ENCODE results near the gene RASSF7. TPM values are rescaled to one million over a fixed set of nuclear protein-coding genes. Genes with fewer than 3 reads are reported as not detected.
"Not testable (repeated sequence)": the region's sequence is repeated elsewhere in the genome, so short reads cannot be mapped to it uniquely, and the experiment has no call there.

The RASSF7 gene
- total and polyA plus RNA-seq, 4 donors = 5.6 to 9.9 (median 8.5) TPM

DNA sequence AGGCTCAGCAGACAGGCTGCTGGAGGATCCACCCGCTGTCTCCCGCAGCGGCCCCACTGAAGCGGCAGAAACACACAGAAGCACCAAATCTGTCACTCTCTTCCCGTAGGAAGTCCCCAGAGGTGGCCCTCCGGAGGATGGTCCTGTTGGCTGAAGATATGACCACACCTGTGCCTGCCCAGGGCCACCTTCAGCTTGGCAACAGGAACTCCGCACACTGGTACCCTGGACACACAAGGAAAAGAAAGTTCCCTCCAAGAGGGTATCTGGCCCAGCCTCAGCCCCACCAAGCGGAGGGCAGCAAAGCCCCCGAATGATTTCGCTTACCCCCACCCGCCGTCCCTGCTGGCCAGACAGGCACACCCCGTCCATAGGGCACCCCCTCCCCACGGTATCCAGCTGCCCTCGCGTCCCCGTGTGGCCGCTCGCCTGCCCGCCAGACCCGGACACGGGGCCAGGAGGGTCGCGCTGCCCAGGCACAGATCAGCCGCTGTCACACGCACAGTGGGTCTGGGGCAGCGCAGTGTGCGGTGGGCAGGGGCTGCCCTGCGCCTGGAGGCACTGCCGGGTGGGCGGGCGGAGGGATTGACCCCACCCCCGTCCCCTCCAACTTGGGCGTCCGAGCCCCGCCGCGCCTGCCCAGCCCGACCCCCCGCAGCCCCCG, 7.0 kb downstream of the RASSF7 start:
- 24 to 28% methylated on average over 34 to 41 of the region's 41 CpGs for WGBS, 2 donors
- Histone ChIP-seq H3K36me3 (ENCODE audit: control insufficient read depth in 1 of 2, insufficient read depth in 2 of 2, low read length in 1 of 2) (no peaks in the 10 kb centered on the region), H3K27ac (ENCODE audit: low read depth in 1 of 2, low read length in 2 of 2) (no peak overlapping the region), H3K4me1 (ENCODE audit: control insufficient read depth in 1 of 2, insufficient read depth in 2 of 2, low read length in 2 of 2) (no peaks in the 10 kb centered on the region), H3K27me3 (ENCODE audit: control insufficient read depth in 1 of 2, insufficient read depth in 2 of 2, low read length in 1 of 2) (no peaks in the 10 kb centered on the region), H3K9me3 (ENCODE audit: control insufficient read depth, low read length) (no peaks in the 10 kb centered on the region), H3K4me3 (ENCODE audit: low read length in 2 of 2) (peak overlapping the region; percentile 35 to 70)
- intact Hi-C loops (cut with DNase I) = no loop called here
- ATAC-seq (ENCODE audit: low FRiP score) (peak; percentile 20), DNase-seq (no peak)

DNA sequence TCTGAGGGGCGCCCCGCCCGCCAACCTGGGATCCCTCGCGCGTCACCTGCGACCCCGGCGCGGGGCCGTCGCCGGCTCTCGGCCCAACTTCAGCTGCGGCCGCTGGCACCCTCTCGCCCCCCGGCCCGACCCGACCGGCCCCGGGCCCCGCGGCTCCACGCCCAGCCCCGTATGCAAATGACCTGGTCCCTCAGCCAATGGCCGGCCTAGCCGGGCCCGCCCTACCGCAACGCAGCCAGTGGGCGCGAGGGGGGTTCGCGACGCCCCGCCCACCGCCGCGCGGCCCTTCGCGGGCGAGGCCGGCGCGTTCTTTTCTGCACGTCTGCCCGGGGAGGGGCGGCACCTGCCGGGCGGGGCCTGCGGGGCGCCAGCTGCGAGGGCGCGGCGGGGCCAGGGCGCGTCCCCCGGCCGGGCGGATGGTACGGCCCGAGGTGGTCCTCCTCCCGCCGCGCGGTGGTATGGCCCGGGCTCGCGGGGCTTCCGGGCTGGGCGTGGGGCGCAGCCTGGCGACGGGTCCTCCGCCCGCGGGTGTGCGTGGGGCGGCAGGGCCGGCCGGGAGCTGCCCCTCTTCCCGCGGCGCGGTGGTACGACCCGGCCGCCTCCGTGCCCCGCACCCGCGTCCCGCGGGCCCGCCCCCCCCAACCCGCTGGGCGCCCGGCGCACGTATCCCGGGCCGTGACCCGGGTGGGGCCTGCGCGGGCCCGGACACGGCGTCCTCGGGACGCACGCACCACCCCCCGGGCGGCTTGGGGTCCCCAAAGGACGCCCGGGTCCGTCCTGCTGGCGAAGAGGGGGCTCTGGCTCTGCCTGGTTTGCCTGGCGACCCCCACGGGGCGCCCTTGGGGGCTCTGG, 7.8 kb downstream of the RASSF7 start:
- H3K36me3 ChIP-seq (ENCODE audit: control insufficient read depth in 1 of 2, insufficient read depth in 2 of 2, low read length in 1 of 2) = no peaks in the 10 kb centered on the region
- DNase-seq (peak; percentile 96), ATAC-seq (ENCODE audit: low FRiP score) (peak; percentile 92)
- no peaks in the 10 kb centered on the region for H3K9me3 ChIP-seq (ENCODE audit: control insufficient read depth, low read length)
- H3K27me3 ChIP-seq (ENCODE audit: control insufficient read depth in 1 of 2, insufficient read depth in 2 of 2, low read length in 1 of 2) = no peaks in the 10 kb centered on the region
- WGBS, 2 donors = 1 to 2% methylated on average over 40 to 123 of the region's 123 CpGs
- H3K4me3 ChIP-seq (ENCODE audit: low read length in 2 of 2) = peak overlapping the region; percentile 70 to 75
- intact Hi-C loops (cut with DNase I) = no loop called here
- H3K4me1 ChIP-seq (ENCODE audit: control insufficient read depth in 1 of 2, insufficient read depth in 2 of 2, low read length in 2 of 2) = no peaks in the 10 kb centered on the region
- peak overlapping the region in 1 of 2 donors; percentile 26 for H3K27ac ChIP-seq (ENCODE audit: low read depth in 1 of 2, low read length in 2 of 2)

DNA sequence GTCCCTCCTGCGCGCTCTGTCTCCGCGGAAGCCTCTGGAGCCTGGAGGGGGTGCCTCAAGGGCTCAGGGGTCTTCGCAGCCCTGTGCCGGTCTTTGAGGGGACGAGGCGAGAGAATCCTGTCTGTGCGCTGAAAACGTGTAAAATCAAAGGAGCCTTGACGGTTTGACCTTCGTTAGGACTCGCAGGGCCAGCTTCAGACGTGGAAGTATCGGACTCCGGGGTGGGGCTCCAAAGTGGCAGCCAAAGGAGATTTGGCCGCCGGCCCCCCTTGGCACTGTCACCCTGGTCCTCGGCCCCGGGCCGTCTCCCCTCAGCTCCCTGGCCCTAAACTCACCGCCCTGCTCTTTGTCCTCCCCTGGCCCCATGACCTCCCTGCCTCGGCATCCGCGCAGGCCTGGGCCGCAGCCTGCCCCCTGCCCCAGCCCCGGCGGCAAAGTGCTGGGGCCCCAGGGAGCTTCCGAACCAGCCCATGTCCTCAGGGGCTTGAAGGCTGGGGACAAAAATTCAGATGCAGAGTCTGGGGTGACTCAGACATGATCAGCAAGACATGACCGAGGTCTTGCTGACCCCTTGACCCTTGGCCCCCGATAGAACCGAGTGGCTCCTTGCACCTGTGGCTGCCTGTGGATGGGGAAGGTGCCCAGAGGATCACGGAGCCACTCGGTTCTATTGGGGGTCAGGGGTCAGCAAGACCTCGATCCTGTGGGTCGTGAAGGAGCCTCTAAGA, 8.6 kb downstream of the RASSF7 start:
- ATAC-seq (ENCODE audit: low FRiP score) = peak; percentile 26
- intact Hi-C loops (cut with DNase I) = no loop called here
- H3K27me3 ChIP-seq (ENCODE audit: control insufficient read depth in 1 of 2, insufficient read depth in 2 of 2, low read length in 1 of 2) = no peaks in the 10 kb centered on the region

DNA sequence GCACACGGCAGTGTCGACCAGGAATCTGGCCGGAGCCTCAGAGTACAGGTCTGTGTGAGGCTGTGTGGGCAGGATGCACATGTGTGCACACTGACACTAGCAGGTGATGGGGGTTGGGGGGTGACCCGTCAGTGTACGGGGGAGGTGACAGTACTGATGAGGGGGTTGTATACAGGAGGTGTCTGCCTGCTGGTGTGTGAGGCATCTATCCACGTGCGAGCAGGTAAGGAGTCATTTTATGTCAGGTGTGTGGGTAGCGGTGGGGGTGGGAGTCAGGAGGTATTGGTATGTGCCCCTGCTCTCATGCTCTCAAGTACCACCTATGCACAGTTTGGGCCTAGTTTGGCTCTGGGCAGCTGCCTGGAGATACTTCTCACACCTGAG, 11.0 kb downstream of the RASSF7 start:
- Histone ChIP-seq H3K4me3 (ENCODE audit: low read length in 2 of 2) (no peak overlapping the region), H3K36me3 (ENCODE audit: control insufficient read depth in 1 of 2, insufficient read depth in 2 of 2, low read length in 1 of 2) (no peaks in the 10 kb centered on the region), H3K27ac (ENCODE audit: low read depth in 1 of 2, low read length in 2 of 2) (no peak overlapping the region), H3K9me3 (ENCODE audit: control insufficient read depth, low read length) (no peaks in the 10 kb centered on the region), H3K4me1 (ENCODE audit: control insufficient read depth in 1 of 2, insufficient read depth in 2 of 2, low read length in 2 of 2) (no peaks in the 10 kb centered on the region), H3K27me3 (ENCODE audit: control insufficient read depth in 1 of 2, insufficient read depth in 2 of 2, low read length in 1 of 2) (no peaks in the 10 kb centered on the region)
- WGBS, 2 donors = 73 to 76% methylated on average over 8 of the region's 8 CpGs
- no peak for ATAC-seq (ENCODE audit: low FRiP score)
- no peak for DNase-seq
- intact Hi-C loops (cut with DNase I) = no loop called here

More for the DNA sequence above, 8.6 kb downstream of the RASSF7 start:
- WGBS, 2 donors = 39 to 41% methylated on average over 32 to 36 of the region's 36 CpGs
- no peaks in the 10 kb centered on the region for H3K36me3 ChIP-seq (ENCODE audit: control insufficient read depth in 1 of 2, insufficient read depth in 2 of 2, low read length in 1 of 2)
- H3K4me3 ChIP-seq (ENCODE audit: low read length in 2 of 2) = peak overlapping the region; percentile 70 to 75
- DNase-seq = no peak
- H3K9me3 ChIP-seq (ENCODE audit: control insufficient read depth, low read length) = no peaks in the 10 kb centered on the region
- no peaks in the 10 kb centered on the region for H3K4me1 ChIP-seq (ENCODE audit: control insufficient read depth in 1 of 2, insufficient read depth in 2 of 2, low read length in 2 of 2)
- H3K27ac ChIP-seq (ENCODE audit: low read depth in 1 of 2, low read length in 2 of 2) = peak overlapping the region in 1 of 2 donors; percentile 26

DNA sequence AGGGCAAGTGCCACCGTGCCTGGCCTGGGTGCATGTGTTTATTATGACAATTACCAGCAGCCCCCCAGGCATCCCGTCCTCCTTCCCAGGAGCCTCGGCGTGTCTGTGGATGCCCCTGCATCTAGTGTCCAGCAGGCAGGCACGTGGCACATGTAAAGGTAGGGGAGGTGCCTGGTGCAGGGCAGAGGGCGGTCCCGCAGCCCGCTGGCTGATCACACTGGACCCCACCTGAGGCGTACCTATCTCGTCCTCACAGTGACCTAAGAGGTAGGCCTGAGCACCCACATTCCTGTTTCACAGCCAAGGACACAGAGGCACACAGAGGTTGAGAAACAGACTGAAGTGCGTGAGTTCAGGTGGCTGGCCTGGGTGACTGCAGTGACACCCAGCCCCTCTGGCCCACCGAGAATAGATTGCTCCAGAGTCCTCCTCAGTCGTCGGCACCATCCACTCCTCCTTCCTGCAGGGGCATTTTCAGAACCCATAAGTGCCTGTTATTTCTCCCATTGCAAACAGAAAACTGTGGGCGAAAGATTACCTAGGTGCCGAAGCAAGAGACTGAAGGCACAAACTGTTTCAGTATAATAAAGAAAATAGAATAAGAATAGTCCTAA, 12.5 kb downstream of the RASSF7 start:
- no peak for DNase-seq
- no peaks in the 10 kb centered on the region for H3K4me1 ChIP-seq (ENCODE audit: control insufficient read depth in 1 of 2, insufficient read depth in 2 of 2, low read length in 2 of 2)
- no peak overlapping the region for H3K27ac ChIP-seq (ENCODE audit: low read depth in 1 of 2, low read length in 2 of 2)
- no peaks in the 10 kb centered on the region for H3K9me3 ChIP-seq (ENCODE audit: control insufficient read depth, low read length)
- WGBS, 2 donors = 94 to 96% methylated on average over 16 of the region's 16 CpGs
- intact Hi-C loops (cut with DNase I) = no loop called here
- no peaks in the 10 kb centered on the region for H3K36me3 ChIP-seq (ENCODE audit: control insufficient read depth in 1 of 2, insufficient read depth in 2 of 2, low read length in 1 of 2)
- H3K4me3 ChIP-seq (ENCODE audit: low read length in 2 of 2) = no peak overlapping the region
- no peaks in the 10 kb centered on the region for H3K27me3 ChIP-seq (ENCODE audit: control insufficient read depth in 1 of 2, insufficient read depth in 2 of 2, low read length in 1 of 2)
- no peak for ATAC-seq (ENCODE audit: low FRiP score)

DNA sequence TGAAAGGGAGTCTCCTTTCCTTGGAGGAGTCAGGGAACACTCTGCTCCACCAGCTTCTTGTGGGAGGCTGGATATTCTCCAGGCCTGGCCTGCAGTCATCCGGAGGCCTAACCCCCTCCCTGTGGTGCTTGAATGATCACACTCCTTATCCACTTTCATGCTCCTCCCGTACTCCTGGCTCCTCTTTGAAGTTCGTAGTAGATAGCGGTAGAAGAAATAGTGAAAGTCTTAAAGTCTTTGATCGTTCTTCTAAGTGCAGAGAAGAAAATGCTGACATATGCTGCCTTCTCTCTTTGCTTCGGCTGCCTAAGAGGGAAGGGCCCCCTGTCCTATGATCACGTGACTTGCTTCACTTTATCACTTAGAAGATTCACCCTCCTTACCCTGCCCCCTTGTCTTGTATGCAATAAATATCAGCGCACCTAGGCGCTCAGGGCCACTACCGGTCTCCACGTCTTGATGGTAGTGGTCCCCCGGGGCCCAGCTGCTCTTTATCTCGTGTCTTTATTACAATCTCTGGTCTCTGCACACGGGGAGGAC, 13.3 kb downstream of the RASSF7 start:
- H3K36me3 ChIP-seq (ENCODE audit: control insufficient read depth in 1 of 2, insufficient read depth in 2 of 2, low read length in 1 of 2); H3K9me3 ChIP-seq (ENCODE audit: control insufficient read depth, low read length); ATAC-seq (ENCODE audit: low FRiP score); H3K27ac ChIP-seq (ENCODE audit: low read depth in 1 of 2, low read length in 2 of 2); H3K27me3 ChIP-seq (ENCODE audit: control insufficient read depth in 1 of 2, insufficient read depth in 2 of 2, low read length in 1 of 2); DNase-seq; intact Hi-C loops (cut with DNase I); H3K4me1 ChIP-seq (ENCODE audit: control insufficient read depth in 1 of 2, insufficient read depth in 2 of 2, low read length in 2 of 2); H3K4me3 ChIP-seq (ENCODE audit: low read length in 2 of 2): not testable (repeated sequence)
- 75 to 85% methylated on average over 14 of the region's 14 CpGs for WGBS, 2 donors

DNA sequence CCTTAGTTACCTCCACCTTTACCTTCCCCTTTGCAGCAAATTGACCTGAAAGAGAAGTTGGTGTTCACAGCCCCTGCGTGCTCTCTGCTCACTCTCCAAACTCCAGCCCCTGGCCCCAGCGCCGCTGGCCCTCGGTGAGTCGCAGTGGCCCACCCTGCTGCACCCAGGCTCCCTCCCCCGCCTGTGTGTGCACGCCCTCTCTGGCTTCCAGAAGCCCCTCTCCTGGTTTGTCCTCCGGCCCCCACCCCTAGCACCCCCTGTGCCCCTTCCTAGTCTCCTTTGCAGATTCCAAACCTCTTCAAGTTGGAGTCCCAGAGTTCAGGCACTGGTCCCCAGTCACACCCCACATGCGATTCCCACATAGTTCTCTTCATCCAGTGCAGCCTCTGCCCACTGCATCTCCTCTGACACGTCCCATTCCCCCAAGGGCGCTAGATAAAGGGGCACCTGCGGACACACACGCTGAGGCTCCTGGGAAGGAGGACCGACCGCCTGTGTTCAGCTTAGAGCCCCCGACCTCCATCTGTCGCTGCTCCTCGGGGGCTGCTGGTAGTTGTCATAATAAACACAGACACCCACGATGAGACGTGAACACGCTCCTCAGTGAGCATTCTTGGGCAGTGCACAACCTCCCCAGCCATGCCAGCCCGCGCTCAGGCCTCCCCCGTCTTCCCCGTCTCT, 14.0 kb downstream of the RASSF7 start:
- 34 to 35% methylated on average over 25 of the region's 25 CpGs for WGBS, 2 donors
- H3K27me3 ChIP-seq (ENCODE audit: control insufficient read depth in 1 of 2, insufficient read depth in 2 of 2, low read length in 1 of 2) = no peaks in the 10 kb centered on the region
- no peak for ATAC-seq (ENCODE audit: low FRiP score)

More for the DNA sequence above, 14.0 kb downstream of the RASSF7 start:
- H3K36me3 ChIP-seq (ENCODE audit: control insufficient read depth in 1 of 2, insufficient read depth in 2 of 2, low read length in 1 of 2) = no peaks in the 10 kb centered on the region
- H3K27ac ChIP-seq (ENCODE audit: low read depth in 1 of 2, low read length in 2 of 2) = no peak overlapping the region
- no peaks in the 10 kb centered on the region for H3K4me1 ChIP-seq (ENCODE audit: control insufficient read depth in 1 of 2, insufficient read depth in 2 of 2, low read length in 2 of 2)
- intact Hi-C loops (cut with DNase I) = loop anchor here in 1 of 2 donors (5.0 kb wide), 1 partner anchor 38 kb away; no protein-coding TSS in a partner anchor
- DNase-seq = no peak
- no peaks in the 10 kb centered on the region for H3K9me3 ChIP-seq (ENCODE audit: control insufficient read depth, low read length)
- no peak overlapping the region for H3K4me3 ChIP-seq (ENCODE audit: low read length in 2 of 2)
